ENCODE measurements around the gene ERCC8.
"Not testable (repeated sequence)": the region's sequence is repeated elsewhere in the genome, so short reads cannot be mapped to it uniquely, and the experiment has no call there.

DNA sequence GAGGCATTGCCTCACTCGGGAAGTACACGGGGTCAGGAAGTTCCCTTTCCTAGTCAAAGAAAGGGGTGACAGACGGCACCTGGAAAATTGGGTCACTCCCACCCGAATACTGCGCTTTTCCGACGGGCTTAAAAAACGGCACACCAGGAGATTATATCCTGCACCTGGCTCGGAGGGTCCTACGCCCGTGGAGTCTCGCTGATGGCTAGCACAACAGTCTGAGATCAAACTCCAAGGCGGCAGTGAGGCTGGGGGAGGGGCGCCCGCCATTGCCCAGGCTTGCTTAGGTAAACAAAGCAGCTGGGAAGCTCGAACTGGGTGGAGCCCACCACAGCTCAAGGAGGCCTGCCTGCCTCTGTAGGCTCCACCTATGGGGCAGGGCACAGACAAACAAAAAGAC lies 84.3 kb downstream of the ERCC8 start:
- not testable (repeated sequence) for TF ChIP-seq POLR2A (IDR thresholded peaks at IDR 0.05)
- TF ChIP-seq, protein P1, sequence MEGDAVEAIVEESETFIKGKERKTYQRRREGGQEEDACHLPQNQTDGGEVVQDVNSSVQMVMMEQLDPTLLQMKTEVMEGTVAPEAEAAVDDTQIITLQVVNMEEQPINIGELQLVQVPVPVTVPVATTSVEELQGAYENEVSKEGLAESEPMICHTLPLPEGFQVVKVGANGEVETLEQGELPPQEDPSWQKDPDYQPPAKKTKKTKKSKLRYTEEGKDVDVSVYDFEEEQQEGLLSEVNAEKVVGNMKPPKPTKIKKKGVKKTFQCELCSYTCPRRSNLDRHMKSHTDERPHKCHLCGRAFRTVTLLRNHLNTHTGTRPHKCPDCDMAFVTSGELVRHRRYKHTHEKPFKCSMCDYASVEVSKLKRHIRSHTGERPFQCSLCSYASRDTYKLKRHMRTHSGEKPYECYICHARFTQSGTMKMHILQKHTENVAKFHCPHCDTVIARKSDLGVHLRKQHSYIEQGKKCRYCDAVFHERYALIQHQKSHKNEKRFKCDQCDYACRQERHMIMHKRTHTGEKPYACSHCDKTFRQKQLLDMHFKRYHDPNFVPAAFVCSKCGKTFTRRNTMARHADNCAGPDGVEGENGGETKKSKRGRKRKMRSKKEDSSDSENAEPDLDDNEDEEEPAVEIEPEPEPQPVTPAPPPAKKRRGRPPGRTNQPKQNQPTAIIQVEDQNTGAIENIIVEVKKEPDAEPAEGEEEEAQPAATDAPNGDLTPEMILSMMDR (IDR thresholded peaks at IDR 0.05 in 8 of 11, conservative IDR thresholded peaks at IDR 0.05 in 3 of 11), result not testable (repeated sequence)

Data from spleen (tissue), 7 donors.